NCI-H1417 (cell line): Measurements from ENCODE around the gene GAS2L1.

Experiments used
- DNase-seq, 3 experiments: peaks; one replicate each; lab custom pipeline; 2025; lab: John Stamatoyannopoulos, UW

Gene GAS2L1

GRCh38 chr22:29309332-29310064, 3.0 kb downstream of the GAS2L1 start:
- no peak for DNase-seq

GRCh38 chr22:29310065-29310862, 3.8 kb downstream of the GAS2L1 start:
- no peak for DNase-seq

GRCh38 chr22:29310863-29311339, 4.5 kb downstream of the GAS2L1 start:
- DNase-seq = peak; percentile 10 to 57 (median 31)

GRCh38 chr22:29311464-29312217, 5.2 kb downstream of the GAS2L1 start:
- DNase-seq = no peak

- DNase-seq = no peak
These were observed 6.0 kb downstream of the GAS2L1 start for GRCh38 chr22:29312218-29313125.

GRCh38 chr22:29313126-29313575, 6.7 kb downstream of the GAS2L1 start:
- DNase-seq = no peak

- peak in 1 of 3 experiments; percentile 23 for DNase-seq
These were observed 7.4 kb downstream of the GAS2L1 start for GRCh38 chr22:29313576-29314466.

GRCh38 chr22:29314537-29315285, 8.3 kb downstream of the GAS2L1 start:
- DNase-seq = peak in 1 of 3 experiments; percentile 6

GRCh38 chr22:29315286-29316140, 9.1 kb downstream of the GAS2L1 start, which contains the start of gene RASL10A:
Gene RASL10A (minus strand): TSS chr22:29315697. CDS start chr22:29315246, 451 bp downstream.
- DNase-seq = peak in 2 of 3 experiments; percentile 5 to 37

GRCh38 chr22:29316141-29316828, 9.8 kb downstream of the GAS2L1 start:
- no peak for DNase-seq

- DNase-seq = no peak
These were observed 11.5 kb downstream of the GAS2L1 start for GRCh38 chr22:29317827-29318454.

- DNase-seq = no peak
These were observed 12.6 kb downstream of the GAS2L1 start for GRCh38 chr22:29319072-29319471.

GRCh38 chr22:29320546-29320945, 14.1 kb downstream of the GAS2L1 start:
- no peak for DNase-seq

GRCh38 chr22:29323641-29324040, 17.2 kb downstream of the GAS2L1 start:
- no peak for DNase-seq

- no peak for DNase-seq
These were observed 18.9 kb downstream of the GAS2L1 start for GRCh38 chr22:29325356-29325755.

GRCh38 chr22:29325785-29326315, 19.4 kb downstream of the GAS2L1 start:
- no peak for DNase-seq

- DNase-seq = no peak
These were observed 20.0 kb downstream of the GAS2L1 start for GRCh38 chr22:29326481-29326880.
